ENCODE data around the gene PPP3R1. TPM values are rescaled to one million over a fixed set of nuclear protein-coding genes. Genes with fewer than 3 reads are reported as not detected.

The PPP3R1 gene
- polyA plus RNA-seq, 2 of the 4 experiments (the other 2 are of a cell fraction), result 27.3 to 55.1 TPM

DNA sequence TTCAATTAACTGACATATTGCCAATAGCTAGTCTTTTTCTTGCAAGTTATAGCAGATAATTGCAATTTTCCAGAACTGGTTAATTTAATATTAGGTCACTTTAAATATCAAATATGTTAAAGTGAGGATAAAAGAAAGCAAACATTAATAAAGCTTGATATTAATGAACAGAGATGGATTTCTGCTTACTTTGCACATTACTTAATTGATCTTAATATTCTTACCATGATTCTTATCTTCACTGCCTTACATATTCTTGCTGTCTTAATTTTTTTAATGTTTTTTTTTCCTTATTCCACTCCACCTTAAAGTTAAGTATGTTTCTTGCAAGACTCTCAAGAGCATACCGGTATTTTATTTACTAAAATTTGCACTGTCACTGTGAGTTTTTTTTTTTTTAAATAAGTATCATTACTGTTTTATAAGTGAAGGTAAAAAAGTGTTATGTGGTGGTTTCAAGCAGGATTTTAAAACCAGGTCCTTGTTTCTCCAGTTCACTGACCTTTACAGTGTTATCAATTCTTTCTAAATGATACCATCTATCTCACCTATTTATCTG, 33.9 kb downstream of the PPP3R1 start:
- H3K4me2 ChIP-seq, result peak overlapping the region; percentile 62
- H3K27ac ChIP-seq, result peak overlapping the region; percentile 37 to 62

DNA sequence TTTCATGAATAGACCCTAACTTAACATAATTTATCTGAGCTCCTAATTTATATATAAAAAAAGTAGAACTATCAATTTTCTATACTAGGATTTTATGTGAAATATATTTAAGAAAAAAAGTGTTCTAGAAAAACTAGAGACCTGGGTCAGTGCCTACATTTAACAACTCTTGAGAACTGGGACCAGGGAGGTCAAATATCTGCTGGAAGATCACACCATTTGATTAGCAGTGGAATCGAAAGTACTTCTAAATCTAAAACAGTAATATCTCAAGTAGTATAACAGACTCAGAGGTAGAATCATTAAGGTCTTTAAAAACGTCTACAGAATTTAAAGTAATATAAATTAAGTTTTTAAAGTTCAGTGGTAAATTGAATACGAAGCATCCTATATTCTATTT, 34.6 kb downstream of the PPP3R1 start:
- Histone ChIP-seq H3K4me2 (peak overlapping the region; percentile 62), H3K9me3 (peaks cover 10% of the 10 kb centered on the region; the same call in 1 of the 3 replicates), H3K4me1 (peaks cover 38% of the 10 kb centered on the region), H3K27ac (peak overlapping the region in 1 of 2 experiments; percentile 37; a peak in 1 of 6 replicates), H3K4me3 (no peak overlapping the region)
- WGBS (ENCODE audit: missing lambda C conversion rate), result 45% methylated on average over 3 of the region's 3 CpGs
- FAIRE-seq (no peak), ATAC-seq (no peak), DNase-seq (ENCODE audit: low read depth in 1 of 2, low spot score in 1 of 2) (no peak)
- TF ChIP-seq POLR2A (IDR thresholded peaks at IDR 0.05; ENCODE audit: low read length) (no peak), FOXS1 (CRISPR knock-in tag; IDR thresholded peaks at IDR 0.05) (no peak), EP300 (IDR thresholded peaks at IDR 0.05) (no peak), KDM1A (IDR thresholded peaks at IDR 0.05; ENCODE audit: low read depth) (no peak), MAFK (IDR thresholded peaks at IDR 0.05; ENCODE audit: partially characterized antibody) (no peak), MAZ (IDR thresholded peaks at IDR 0.05; ENCODE audit: borderline replicate concordance, low read depth, low read length) (no peak), KDM5A (IDR thresholded peaks at IDR 0.05) (no peak), SREBF2 (IDR thresholded peaks at IDR 0.05) (no peak), RNF2 (IDR thresholded peaks at IDR 0.05; ENCODE audit: borderline replicate concordance, low read depth) (no peak), POLR2AphosphoS2 (conservative IDR thresholded peaks at IDR 0.05; ENCODE audit: low read length) (no peak), MYC (IDR thresholded peaks at IDR 0.05; ENCODE audit: borderline replicate concordance, low read length) (no peak), GATA3 (IDR thresholded peaks at IDR 0.05; ENCODE audit: borderline replicate concordance) (no peak), ZNF302 (CRISPR knock-in tag; IDR thresholded peaks at IDR 0.05) (no peak), NPAS2 (CRISPR knock-in tag; IDR thresholded peaks at IDR 0.05; ENCODE audit: borderline replicate concordance) (no peak), FOSL2 (IDR thresholded peaks at IDR 0.05) (no peak), FOSL2 (CRISPR knock-in tag; IDR thresholded peaks at IDR 0.05) (no peak)
- TF ChIP-seq, protein P1, sequence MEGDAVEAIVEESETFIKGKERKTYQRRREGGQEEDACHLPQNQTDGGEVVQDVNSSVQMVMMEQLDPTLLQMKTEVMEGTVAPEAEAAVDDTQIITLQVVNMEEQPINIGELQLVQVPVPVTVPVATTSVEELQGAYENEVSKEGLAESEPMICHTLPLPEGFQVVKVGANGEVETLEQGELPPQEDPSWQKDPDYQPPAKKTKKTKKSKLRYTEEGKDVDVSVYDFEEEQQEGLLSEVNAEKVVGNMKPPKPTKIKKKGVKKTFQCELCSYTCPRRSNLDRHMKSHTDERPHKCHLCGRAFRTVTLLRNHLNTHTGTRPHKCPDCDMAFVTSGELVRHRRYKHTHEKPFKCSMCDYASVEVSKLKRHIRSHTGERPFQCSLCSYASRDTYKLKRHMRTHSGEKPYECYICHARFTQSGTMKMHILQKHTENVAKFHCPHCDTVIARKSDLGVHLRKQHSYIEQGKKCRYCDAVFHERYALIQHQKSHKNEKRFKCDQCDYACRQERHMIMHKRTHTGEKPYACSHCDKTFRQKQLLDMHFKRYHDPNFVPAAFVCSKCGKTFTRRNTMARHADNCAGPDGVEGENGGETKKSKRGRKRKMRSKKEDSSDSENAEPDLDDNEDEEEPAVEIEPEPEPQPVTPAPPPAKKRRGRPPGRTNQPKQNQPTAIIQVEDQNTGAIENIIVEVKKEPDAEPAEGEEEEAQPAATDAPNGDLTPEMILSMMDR (IDR thresholded peaks at IDR 0.05), result no peak
- TF ChIP-seq, protein P2, sequence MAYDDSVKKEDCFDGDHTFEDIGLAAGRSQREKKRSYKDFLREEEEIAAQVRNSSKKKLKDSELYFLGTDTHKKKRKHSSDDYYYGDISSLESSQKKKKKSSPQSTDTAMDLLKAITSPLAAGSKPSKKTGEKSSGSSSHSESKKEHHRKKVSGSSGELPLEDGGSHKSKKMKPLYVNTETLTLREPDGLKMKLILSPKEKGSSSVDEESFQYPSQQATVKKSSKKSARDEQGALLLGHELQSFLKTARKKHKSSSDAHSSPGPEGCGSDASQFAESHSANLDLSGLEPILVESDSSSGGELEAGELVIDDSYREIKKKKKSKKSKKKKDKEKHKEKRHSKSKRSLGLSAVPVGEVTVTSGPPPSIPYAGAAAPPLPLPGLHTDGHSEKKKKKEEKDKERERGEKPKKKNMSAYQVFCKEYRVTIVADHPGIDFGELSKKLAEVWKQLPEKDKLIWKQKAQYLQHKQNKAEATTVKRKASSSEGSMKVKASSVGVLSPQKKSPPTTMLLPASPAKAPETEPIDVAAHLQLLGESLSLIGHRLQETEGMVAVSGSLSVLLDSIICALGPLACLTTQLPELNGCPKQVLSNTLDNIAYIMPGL (CRISPR knock-in tag; IDR thresholded peaks at IDR 0.05; ENCODE audit: borderline replicate concordance), result no peak
- TF ChIP-seq, protein P3, sequence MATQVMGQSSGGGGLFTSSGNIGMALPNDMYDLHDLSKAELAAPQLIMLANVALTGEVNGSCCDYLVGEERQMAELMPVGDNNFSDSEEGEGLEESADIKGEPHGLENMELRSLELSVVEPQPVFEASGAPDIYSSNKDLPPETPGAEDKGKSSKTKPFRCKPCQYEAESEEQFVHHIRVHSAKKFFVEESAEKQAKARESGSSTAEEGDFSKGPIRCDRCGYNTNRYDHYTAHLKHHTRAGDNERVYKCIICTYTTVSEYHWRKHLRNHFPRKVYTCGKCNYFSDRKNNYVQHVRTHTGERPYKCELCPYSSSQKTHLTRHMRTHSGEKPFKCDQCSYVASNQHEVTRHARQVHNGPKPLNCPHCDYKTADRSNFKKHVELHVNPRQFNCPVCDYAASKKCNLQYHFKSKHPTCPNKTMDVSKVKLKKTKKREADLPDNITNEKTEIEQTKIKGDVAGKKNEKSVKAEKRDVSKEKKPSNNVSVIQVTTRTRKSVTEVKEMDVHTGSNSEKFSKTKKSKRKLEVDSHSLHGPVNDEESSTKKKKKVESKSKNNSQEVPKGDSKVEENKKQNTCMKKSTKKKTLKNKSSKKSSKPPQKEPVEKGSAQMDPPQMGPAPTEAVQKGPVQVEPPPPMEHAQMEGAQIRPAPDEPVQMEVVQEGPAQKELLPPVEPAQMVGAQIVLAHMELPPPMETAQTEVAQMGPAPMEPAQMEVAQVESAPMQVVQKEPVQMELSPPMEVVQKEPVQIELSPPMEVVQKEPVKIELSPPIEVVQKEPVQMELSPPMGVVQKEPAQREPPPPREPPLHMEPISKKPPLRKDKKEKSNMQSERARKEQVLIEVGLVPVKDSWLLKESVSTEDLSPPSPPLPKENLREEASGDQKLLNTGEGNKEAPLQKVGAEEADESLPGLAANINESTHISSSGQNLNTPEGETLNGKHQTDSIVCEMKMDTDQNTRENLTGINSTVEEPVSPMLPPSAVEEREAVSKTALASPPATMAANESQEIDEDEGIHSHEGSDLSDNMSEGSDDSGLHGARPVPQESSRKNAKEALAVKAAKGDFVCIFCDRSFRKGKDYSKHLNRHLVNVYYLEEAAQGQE (IDR thresholded peaks at IDR 0.05), result no peak
- TF ChIP-seq, protein P4, sequence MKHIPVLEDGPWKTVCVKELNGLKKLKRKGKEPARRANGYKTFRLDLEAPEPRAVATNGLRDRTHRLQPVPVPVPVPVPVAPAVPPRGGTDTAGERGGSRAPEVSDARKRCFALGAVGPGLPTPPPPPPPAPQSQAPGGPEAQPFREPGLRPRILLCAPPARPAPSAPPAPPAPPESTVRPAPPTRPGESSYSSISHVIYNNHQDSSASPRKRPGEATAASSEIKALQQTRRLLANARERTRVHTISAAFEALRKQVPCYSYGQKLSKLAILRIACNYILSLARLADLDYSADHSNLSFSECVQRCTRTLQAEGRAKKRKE (CRISPR knock-in tag; IDR thresholded peaks at IDR 0.05; ENCODE audit: low read depth), result no peak
- ChIA-PET CTCF (interaction anchor here (0.7 to 1.8 kb wide), 3 partner anchors 21 to 95 kb away, joined by 3 to 8 read pairs (median 4); no protein-coding TSS in a partner anchor), POLR2A (no interaction called here)

More for the DNA sequence above, 33.9 kb downstream of the PPP3R1 start:
- FAIRE-seq (peak; percentile 43), DNase-seq (ENCODE audit: low read depth in 1 of 2, low spot score in 1 of 2) (peak in 1 of 2 experiments; percentile 28), ATAC-seq (peak; percentile 13 to 44; a peak in 3 of 6 replicates)
- no peak overlapping the region for H3K4me3 ChIP-seq
- TF ChIP-seq HOXB13 (CRISPR knock-in tag; IDR thresholded peaks at IDR 0.05; ENCODE audit: low read depth) (no peak), MAFK (IDR thresholded peaks at IDR 0.05; ENCODE audit: partially characterized antibody) (peak; percentile 95), NFE2L2 (conservative IDR thresholded peaks at IDR 0.05; ENCODE audit: low read length) (peak; percentile 64)
- TF ChIP-seq, protein P5, sequence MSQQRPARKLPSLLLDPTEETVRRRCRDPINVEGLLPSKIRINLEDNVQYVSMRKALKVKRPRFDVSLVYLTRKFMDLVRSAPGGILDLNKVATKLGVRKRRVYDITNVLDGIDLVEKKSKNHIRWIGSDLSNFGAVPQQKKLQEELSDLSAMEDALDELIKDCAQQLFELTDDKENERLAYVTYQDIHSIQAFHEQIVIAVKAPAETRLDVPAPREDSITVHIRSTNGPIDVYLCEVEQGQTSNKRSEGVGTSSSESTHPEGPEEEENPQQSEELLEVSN (IDR thresholded peaks at IDR 0.05; ENCODE audit: borderline replicate concordance, low read depth), result no peak
- TF ChIP-seq, protein P1 (IDR thresholded peaks at IDR 0.05), result no peak
- POLR2A ChIA-PET, result no interaction called here
- peaks cover 38% of the 10 kb centered on the region for H3K4me1 ChIP-seq
- H3K9me3 ChIP-seq, result peaks cover 10% of the 10 kb centered on the region; the same call in 1 of the 3 replicates
- 5% methylated on average over 1 of the region's 1 CpG for WGBS (ENCODE audit: missing lambda C conversion rate)
- CTCF ChIA-PET, result interaction anchor here (1.3 to 1.8 kb wide), 2 partner anchors 11 to 22 kb away, joined by 4 to 8 read pairs; no protein-coding TSS in a partner anchor
